Stimulated activated CD4-positive, alpha-beta T cell treated with anti-CD3 and anti-CD28 coated beads, Interleukin-15, amount 100 ng/mL, for 1 hour (primary cell): ENCODE measurements around the gene SPOCK1.

Source experiments
- DNase-seq, 2 donors: peaks; one replicate each; pipeline ENCODE4 v3.0.0-alpha.2; 2020; ENCODE audit warnings: low read depth in 1 of 2, low spot score in 1 of 2

The SPOCK1 gene

DNA sequence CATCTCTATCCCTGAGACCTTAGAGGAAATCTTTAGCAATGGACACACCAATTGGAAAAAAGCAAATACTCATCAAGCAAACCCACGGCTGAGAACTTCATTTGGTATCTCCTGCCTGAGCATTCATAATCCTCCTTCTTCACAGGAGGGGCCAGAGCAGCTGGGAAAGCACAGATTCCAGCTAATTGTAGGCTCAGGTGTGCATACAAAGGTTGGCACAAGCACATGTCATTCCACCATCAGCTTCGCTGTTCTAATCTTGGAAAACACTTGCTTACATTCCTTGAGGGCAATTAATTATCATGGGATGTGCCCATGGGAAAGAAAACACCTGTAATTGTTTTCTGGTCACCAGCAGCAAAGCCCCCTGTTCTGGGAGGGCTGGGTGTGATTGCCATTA lies 376.6 kb downstream of the SPOCK1 start:
- DNase-seq, result no peak

DNA sequence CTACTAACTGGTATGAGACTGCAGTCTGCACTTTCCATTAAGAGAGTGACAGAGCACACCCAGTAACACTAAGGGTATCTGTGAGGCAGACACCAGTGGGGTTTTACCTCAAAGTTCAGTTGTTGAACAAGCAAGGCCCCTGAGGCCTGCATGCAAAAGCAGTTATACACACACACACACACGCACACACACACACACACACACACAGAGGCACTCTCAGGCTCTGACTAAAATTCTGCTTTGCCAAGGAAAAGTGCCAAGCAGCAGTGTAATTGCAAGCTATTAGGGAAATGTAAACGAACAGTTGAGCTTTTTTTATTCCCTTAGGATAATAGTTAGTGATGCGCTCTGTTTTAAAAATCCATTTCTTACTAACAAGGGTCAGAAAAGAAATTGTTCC lies 377.1 kb downstream of the SPOCK1 start:
- no peak for DNase-seq

DNA sequence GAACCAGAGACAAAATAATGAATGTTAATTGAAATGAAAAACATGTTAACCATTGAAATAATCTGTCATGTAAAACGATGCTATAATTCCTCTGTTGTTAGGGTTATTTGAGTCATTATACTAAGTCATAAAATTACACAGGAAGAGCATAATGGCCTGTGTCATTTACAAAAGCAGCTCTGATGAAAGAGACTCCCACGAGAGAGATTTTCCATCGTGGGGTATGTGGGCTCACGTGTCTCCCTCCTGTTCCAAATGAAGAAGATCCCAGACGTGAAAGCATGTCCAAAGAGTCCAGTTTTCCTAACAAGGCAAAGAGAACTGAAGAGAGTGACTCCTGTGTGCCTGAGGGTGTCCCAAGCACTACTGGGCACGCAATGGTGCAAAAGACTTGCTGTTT lies 379.8 kb downstream of the SPOCK1 start:
- no peak for DNase-seq

DNA sequence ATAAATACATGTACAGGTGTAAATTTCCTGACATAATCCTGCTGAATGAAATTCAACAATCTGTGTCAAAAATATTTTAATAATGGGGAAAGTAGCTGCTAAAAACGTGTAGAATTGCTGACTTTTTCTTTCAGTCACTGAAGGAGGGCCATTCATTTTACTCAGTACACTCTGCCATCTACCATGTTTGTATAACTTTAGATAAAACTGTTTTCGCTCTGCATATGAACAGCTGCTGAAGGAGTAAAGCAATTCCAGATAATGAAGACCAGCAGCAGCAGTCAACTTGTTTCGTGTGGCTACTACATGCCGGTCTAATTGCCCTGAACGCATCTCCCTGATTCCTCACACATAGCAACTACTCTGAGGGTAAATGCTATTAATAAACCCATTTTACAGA lies 380.5 kb downstream of the SPOCK1 start:
- no peak for DNase-seq

DNA sequence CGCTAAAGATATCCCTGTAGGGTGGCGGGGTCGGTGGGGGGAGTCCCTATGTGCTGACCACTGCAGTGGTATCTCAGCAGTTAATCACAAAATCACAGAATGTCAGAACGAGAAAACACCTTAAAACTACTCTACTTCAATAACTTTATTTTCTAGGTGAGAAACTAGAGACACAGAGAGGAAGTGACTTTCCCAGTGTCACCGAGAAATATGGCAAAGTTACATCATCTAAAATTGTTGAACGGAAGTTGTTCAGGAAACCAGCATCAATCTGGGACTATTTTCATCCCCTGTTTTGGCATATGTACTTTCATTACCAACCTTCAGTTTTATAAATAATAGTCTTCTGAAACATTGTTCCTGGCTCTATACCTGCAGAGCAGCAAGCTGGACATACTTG lies 384.0 kb downstream of the SPOCK1 start:
- DNase-seq, result no peak

DNA sequence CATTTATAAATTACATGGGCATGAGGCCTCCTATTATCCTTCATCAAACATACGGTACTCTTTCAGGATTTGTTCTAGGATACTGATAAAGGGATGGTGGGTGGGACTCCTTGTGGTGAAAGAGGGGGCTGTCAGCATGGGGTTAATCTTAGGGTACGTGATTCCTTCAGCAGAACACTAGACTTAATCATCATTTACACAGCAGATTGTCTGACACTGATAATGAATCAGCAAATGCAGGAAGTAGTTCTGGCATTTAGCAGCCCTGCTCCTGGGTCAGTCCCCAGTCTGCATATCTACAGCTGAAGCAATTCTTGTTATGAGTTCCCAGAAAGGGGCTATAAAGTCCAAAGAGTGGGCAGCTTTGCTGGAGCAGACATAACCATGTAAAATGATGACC lies 384.6 kb downstream of the SPOCK1 start:
- DNase-seq, result no peak

DNA sequence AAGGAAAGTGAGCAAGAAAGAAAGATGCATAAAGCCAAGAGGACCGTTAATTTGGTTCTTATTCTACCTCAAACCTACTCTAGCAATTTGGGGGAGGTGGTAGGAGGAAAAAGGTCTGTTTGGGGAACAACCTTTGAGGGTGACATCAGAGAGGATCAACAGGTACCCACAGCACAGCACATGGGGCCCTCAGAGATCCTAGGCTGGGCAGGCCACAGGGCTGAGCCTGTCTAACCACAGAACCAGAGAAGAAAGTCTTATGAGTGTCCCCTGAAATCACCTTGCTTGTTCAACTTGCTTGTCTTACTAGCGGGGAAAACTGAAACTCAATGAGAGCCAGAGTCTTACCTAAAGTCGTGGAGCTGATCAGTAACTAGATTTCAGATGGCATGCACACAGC lies 385.2 kb downstream of the SPOCK1 start:
- no peak for DNase-seq

DNA sequence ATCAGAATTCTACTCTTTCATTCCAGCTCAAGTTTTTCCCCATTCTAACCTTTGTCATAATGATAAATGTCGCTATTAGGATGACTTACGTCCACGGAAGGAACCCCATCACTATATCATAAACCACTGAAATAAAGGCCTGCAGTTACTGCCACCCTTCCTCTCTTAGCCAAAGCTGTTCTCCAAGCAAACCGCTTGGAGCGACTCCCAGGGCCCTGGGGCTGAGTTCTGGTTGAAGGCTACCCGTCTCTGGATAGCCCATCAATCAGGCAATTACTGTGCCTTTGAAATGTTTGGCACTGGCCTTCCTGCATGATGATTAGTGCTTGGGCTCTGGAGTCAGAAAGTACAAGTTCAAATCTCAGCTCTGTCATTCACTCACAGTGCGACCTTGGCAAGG lies 386.0 kb downstream of the SPOCK1 start:
- DNase-seq, result no peak

DNA sequence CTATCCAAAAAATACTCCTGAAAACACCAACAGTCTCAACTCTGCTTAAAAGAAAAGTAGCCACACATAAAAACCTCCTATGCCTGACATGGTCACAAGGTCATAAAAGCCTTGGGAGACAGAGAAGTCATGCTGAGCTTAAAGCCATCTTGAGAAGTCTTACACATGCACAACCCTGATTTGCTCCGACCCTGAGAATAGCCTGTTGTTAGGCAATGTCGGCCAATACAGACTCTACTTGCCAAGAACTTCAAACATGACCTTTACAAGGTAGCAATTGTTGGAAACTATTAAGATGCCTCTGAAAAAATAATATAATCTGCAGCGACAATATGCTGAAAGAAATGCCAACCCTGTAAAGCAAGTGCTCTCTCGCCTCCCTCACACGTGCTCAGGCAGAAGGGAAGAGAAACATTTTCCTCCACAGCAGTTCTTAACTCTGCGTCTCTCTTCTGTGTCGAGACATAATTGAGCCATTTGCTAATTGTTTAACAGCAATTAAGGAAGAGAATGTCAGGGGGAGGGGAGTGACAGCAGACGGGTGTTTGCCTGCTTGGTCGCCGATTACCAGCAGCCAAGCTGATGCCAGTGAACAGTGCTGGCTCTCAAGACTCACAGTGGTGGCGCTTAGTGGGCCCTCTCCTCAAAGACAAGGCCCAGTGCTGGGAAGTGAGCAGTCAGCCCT lies 393.6 kb downstream of the SPOCK1 start:
- no peak for DNase-seq

DNA sequence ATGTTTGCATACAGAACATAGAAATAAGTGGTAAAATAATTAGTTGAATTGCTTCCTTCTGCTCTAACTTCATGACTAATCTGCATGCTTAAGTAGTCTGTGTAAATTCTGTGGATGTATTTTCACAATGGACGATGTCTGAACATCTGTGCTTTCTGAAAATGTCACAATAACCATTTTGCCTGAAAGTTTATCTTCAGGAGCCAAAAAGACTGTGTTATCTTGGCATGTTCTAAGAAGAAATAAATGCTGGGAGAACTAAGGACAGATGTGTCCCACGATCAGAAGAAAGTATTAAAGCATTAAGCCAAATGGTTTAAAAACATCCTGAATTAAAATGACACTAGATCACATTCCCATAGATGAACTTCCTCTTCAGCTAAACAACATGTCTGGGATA lies 397.6 kb downstream of the SPOCK1 start:
- DNase-seq, result no peak

DNA sequence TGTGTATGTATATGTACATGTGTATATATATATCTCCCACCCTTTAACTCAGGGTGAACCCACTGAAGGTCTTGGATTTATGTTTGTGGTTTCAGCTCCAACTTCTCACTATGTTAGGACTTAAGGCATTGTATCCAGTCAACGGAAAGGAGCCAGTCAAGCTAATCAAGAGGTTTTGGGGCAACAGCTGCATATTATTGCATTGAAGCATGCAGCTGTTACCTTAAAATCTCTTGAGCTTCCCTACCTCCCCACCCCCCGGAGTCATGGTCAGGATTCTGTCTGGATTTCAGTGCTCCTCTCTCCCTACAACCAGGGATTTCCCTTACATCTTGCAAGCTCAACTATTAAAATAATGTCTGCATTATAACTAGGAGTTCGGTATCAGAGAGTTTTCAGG lies 399.5 kb downstream of the SPOCK1 start:
- DNase-seq, result no peak

DNA sequence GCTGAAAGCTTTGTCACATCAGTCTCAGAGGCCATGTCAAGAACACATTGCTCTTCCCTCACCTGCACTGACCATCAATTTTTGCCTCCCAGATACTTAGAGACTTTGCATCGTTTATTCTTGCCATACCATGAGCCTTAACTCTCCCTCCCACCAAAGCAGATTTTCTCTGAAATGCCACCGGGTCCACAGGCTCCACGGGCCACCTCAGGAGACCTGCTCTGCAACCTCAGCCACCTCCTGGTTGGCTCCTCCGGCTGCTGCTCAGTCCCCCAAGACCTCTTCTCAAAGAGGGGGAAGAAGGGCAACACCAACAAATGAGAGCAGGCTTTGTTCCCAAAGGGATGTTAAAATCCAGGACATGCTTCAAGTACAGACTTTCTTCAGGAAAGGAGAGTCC lies 400.5 kb downstream of the SPOCK1 start:
- DNase-seq, result no peak

DNA sequence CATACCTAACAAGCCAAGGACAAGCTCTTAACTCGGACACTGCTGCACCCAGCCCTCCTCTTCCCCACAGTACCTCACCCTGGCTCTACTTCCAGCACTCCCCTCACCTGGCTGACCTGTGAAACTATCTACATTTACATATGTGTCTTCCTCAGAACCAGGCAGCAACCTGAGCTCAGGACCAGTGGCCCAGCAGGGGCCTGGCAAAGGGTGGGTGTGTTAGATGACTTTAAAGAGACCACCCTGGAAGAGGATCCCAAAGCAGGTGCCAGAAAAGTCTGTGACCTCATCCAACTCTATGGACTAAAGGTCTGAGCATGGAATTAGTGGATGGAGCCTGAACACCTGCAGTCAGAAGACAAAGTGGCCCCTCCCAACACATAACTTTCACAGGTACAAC lies 400.9 kb downstream of the SPOCK1 start:
- DNase-seq, result no peak

DNA sequence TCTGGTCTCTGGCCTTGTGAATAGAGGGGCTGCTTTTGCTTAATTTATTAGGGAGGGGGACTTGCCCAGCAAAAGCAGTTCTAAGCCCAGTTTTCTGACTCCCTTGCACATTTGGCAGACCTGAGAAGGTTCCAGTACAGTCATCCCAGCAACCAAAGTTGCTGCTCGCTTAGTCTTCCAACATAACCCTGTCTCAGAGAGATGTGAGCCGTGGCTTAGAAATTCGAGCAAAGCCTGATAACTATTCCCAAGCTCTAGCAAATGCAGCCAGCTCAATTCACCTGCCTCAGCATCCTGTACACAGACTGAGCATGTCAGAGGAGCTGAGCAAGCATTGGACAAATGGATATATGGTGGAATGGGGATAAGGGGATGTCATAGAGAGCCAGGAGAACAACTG lies 401.9 kb downstream of the SPOCK1 start:
- DNase-seq, result no peak

DNA sequence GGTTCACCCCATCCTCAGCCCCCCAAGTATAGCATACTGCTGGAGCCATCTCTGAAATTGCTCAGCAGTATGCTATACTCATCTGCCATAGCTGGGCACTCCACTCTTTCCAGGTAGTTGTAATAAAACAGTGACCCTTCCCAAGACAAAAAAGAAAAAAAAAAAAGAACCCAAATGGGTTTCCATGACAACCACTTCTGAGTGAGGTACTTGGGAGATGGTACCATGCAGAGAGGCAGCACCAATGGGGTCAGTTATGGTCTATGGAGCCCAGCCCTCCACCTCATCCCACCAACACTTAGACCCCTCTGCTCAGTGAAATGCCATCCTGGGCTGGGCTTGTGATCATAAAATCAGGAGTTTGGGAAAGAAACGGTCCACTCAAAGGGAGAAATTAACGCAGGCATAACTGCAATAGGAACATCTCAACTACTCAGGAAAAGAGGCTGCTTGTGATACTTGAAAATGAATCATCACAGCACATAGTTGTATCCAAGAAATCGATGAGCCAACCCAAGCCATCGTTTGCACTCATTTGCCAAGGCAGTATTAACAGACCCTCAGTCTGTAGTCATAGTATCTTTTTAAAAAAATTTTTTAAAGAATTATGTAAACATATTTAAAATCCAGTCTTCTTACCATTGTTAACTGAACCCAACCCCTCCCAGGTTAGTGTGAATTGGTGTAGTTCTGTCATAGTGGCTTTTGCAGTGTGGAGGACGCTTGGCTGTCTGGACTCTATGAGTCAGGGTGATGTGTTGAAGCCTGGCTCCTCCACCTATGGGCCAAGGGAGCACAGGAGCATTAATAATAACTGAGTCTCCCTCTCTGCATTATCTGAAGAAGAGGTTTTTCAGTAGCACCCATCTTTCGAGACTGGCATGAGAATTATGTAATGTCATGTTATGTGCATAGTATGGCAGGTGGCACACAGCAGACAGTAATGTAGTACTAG lies 402.7 kb downstream of the SPOCK1 start:
- no peak for DNase-seq

DNA sequence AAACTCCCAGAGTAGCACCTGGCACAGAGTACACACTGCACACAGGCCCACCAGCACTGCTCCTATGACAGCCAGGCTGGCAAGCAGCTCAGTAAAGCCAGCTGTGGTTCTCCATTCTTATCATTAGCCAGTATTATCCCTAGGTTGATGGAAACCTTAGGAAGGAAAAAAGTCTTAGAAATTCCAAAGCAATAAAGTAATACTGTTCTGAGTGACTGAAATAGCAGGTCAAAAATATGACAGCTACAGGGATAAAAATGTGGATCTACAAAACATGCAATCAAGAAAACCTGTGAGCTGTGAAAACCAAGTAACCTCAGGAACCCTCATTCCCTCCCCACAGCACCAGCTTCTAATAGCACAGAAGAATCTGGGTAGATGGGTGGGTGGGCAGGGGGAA lies 403.5 kb downstream of the SPOCK1 start:
- DNase-seq, result no peak

DNA sequence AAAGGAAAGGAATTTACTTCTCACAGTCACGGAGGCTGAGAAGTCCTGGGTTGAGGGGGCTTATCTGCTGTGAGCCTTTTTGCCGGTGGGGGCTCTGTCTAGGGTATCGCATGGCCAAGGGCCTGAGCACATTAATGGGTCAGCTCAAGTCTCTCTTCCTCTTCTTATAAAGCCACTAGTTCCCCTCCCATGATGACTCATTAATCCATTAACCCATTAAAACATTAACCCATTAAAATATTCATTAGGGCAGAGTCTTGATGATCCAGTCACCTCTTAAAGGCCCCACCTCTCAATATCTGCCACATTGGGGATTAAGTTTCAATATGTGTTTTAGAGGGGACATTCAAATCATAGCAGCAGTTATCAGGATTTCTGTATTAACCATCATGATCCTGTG lies 406.3 kb downstream of the SPOCK1 start:
- no peak for DNase-seq

DNA sequence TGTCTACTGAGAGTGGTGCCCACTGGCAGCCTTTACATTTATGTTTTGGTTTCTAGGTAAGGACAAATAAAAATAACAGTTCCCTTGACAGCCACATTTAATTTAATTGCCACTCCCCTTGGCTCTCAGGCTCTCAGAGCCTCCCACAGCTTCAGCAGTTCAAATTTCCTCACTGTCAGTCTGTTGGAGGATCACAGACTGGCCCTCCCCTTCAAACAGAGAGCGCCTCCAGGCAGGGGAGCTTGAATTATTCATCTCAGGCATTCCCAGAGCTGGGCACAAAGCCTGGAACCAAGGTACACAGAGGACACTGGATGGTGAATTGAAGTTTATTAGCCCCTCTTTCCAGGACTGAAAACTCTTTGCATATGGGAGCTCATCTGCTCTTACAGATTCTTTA lies 407.7 kb downstream of the SPOCK1 start:
- DNase-seq, result no peak

DNA sequence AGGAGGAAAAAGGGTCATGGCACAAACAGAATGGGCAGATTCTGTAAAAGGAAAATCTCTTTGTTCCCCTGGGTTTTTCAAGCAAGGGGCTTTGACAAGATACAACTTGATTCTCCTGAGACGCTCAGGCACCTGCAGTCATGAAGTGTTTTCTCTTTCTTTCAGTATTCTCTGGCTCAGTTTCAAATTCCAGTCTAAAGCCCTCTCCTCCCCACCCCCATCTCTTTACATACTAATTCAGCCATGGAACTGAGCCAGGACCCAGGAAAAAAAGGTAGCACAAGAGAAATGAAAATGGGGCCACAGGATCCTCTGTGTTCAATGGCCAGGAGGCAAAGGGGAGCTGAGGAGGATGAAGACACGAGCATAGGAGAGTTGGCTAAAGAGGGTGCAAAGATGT lies 408.4 kb downstream of the SPOCK1 start:
- DNase-seq, result no peak

DNA sequence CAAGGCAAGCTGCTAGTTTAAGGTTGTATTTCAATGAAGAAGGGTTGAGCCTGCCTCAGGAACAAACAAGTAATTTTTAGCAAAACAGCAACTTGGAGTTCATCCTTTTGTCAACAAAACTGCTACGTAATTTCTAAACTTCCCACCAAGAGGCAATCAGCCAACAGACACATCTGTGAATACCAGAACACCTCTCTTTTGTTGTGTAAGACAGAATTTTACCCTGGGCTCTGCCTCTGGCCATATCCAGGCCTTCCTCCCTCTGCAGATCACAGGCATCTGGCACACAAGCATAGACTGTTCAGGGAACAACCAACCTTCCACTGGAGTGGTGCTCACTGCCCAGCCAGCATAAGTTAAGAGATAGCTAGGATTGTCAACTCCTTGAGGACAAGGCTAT lies 409.0 kb downstream of the SPOCK1 start:
- DNase-seq, result no peak

DNA sequence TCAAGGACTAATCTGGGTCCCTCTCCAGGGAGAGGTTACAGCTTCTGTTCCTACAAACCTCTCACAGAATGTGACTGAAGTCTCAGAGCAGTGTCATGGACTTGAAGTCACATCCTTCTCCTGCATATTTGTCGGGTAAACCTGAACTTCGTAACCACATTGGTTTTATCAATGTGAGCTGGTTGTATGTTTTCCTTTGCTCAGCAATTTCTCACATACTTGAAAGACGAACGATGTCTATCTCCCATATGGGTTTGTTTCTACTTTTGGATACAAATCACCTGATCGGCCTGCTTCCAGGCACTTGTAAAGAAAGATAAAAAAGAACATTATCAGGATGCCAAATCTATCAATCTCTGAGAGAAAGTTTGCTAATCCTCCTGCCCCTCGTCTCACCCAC lies 411.0 kb downstream of the SPOCK1 start:
- DNase-seq, result no peak

DNA sequence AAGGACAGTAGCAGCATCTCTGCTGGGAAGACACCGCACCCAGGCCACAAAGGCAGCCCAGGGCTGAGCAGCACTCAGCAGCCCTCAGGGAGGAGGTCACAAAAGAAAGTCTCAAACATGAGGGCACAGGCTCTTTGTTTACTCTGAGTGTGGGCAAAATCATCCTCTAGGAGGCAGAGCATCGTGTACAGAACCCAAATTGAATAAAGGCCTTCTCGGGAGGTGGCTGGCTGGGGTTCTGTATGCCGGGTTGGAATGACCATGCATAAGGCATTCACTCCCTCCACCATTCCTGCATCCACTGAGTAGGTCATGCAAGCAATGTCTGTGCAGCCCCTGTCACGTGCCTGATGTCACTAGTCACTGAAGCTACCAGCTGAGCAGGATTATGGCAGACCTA lies 412.8 kb downstream of the SPOCK1 start:
- DNase-seq, result no peak

DNA sequence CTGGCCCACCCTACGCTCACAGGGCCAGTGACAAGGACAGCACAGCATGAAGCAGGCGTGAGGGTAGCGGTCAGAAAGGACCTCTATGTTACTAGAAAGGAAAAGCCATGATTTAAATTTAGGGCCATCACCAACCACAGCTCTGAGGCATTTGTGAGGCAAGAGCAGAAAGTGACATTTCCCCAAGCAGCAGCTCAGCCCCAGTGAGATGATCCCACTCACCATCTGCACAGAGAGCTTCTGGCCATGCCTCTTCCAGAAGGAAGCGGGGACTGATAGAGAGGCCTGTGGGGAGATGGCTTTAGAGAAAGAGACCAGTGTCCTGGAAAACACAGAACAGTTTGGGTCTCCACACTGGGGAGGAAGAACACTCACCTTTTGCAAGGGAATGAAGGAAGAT lies 413.9 kb downstream of the SPOCK1 start:
- no peak for DNase-seq
